Measurements from ENCODE around the gene INCA1. TPM values are rescaled to one million over a fixed set of nuclear protein-coding genes. Genes with fewer than 3 reads are reported as not detected.
A peak's percentile ranks its signal among the peaks of the same experiment; 100 is the strongest.
"Not testable (repeated sequence)": the region's sequence is repeated elsewhere in the genome, so short reads cannot be mapped to it uniquely, and the experiment has no call there.

INCA1 gene, protein sequence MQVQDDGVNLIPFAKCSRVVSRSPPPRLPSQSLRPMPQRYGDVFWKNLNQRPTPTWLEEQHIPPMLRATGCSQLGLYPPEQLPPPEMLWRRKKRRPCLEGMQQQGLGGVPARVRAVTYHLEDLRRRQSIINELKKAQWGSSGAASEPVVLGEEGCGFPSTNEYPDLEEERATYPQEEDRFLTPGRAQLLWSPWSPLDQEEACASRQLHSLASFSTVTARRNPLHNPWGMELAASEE
- total RNA-seq = 1.6 TPM

DNA sequence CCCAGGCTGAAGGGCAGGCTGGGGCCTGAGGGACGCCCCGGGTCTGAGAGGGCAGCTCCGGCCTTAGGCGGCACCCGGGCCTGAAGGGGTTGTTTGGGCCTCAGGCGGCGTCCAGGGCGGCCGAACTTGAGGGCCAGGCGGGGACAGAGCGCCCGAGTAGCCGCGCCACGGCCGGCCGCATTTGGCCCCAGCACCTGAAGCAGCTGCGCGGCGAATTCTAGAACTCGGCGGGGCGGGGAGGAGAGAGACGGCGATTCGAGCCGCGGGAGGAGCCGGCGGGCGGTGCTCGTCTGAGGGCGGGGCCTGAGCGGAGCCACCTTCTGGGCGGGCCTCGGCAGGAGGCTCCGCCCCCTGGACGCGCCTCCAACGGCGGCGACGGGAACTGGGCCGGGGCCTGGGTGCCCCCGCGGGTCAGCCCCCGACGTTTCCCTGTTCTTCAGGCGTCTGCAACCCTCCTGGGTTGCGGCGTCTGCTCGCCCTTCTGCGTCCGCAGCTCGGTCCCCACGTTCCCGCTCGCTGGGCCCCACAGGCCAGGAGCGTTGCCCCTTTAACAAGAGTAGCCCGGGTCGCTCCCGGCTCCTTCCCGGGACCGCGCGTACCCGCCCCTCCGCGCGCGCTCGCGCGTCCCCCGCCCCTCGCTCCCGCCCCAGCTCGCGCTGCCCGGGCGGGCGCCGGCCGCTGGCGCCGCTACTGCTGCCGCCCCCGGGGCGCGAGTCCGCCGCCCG, at the start of gene INCA1, which contains the start of gene KIF1C:
Gene INCA1, minus strand, starts transcription at position 221 of the 725 bp plus-strand sequence. CDS start 3,085 bp downstream, outside the sequence.
Gene KIF1C, plus strand, starts transcription at position 649 of the 725 bp plus-strand sequence. CDS start 2,297 bp downstream, outside the sequence.
- intact Hi-C loops (cut with DNase I) = no loop called here
- ATAC-seq = peak; percentile 97

DNA sequence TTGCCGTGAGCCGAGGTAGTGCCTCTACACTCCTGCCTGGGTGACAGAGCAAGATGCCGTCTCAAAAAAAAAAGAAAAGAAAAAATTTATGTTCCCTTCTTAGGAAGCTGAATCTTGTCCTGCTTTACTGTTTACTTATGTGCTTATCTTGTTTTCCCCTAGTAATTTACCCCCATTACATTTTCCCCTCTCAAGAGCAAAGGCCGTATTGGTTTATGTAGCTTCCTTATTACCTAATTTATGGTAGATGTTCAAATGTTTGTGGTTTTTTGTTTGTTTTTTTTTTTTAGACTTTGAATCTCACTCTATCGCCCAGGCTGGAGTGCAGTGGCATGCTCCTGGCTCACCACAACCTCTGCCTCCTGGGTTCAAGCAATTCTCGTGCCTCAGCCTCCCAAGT, 48.2 kb upstream of the INCA1 start:
- no peak for ATAC-seq
- intact Hi-C loops (cut with DNase I) = no loop called here

More for the DNA sequence above, at the start of gene INCA1, which contains the start of gene KIF1C:
- DNase-seq (ENCODE audit: low spot score) = peak; percentile 96

DNA sequence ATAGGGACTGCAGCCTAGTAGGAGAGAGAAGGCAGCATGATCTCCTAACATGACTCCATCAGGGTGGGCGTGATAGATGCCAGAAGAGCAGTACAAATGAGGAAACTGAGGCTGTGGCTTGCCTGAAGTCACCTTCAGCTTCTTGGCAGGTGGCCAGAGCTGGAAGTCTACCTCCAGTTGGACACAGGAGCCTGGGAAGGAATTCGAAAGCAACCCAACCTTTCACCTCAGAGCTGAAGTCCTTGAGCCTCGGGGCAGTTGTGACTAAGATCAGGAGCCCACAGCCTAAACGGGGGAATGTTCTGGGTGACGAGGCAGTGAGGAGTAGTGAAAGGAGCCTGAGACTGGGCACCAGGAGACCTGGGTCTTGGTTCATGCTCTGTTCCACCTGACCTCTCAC, 47.3 kb upstream of the INCA1 start:
- DNase-seq (ENCODE audit: low spot score) = no peak

More for the DNA sequence above, 48.2 kb upstream of the INCA1 start:
- DNase-seq (ENCODE audit: low spot score) = no peak

DNA sequence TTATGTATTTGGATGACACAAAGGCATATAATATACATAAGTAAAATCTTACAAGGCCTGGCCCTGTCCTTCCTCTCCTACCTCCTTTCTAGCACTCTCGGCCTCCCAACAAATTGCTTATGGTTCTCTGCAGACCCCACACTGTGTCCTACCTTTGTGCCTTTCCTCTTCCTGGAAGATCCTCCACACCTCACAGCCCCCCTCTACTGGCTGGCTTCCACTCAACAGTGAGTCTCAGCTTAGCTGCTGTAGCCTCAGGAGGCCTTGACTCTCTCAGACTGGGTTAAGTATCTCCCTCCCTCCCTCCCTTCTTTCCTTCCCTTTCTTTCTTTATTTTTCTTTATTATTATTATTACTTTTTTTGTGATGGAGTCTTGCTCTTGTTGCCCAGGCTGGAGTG, 46.2 kb upstream of the INCA1 start:
- ATAC-seq (no peak), DNase-seq (ENCODE audit: low spot score) (no peak)
- intact Hi-C loops (cut with DNase I) = no loop called here

More for the DNA sequence above, 47.3 kb upstream of the INCA1 start:
- ATAC-seq = no peak
- intact Hi-C loops (cut with DNase I) = no loop called here

DNA sequence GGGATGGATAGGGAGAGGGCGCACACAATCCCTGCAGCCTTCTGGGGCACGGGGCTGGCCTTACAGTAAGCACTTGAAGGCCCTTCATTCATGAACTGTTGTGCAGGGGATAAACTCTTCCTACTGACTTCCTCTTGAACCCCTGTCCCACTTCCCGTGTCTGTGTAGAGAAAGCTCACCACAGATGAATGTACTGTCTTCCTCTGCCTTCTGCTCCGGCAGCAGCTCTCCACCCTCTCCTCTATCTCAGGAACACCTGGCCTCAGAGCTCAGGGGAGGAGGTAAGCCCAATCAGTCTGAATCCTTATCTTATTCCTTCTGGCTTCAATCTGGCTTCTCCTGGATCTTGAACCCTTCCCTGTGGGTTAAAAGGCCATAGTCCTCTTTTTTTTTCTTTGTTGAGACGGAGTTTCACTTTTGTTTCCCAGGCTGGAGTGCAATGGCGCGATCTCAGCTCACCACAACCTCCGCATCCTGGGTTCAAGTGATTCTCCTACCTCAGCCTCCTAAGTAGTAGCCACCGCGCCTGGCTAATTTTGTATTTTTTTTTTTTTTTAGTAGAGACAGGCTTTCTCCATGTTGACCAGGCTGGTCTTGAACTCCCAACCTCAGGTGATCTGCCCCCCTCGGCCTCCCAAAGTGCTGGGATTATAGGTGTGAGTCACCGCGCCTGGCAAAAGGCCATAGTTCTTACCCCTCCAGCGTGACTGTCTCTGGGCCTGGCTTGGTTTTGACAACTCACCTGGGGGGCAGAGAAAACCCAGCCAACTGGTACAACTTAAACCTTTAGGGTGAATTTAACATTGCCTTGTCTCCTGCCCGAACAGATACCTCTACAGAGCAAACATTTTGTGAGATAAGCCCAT, 45.1 kb upstream of the INCA1 start:
- DNase-seq (ENCODE audit: low spot score) (no peak), ATAC-seq (no peak)
- intact Hi-C loops (cut with DNase I) = no loop called here

DNA sequence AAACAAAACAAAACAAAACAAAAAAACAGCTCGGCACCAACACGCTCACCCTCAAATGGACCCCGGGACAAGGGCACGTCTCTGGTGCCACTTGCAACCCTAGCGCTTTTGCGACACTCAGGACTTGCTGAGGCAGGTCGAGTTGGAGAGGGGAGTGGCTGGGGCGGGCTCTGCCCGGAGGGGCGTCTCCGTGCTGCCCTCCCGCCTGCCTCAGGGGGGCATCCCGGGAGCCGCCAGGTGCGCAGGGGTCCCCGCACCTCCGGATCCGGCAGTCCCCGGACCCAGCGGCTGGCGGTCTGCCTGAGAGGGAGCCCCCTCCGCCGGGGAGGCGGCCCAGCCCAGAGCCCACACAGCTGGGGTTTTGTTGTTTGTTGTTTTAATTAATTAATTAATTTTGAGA, 38.0 kb upstream of the INCA1 start, which contains the start of gene SLC52A1:
Gene SLC52A1, minus strand, starts transcription at position 112 of the 400 bp plus-strand sequence. CDS start 820 bp downstream, outside the sequence.
- intact Hi-C loops (cut with DNase I) = no loop called here
- no peak for ATAC-seq
- DNase-seq (ENCODE audit: low spot score) = no peak

DNA sequence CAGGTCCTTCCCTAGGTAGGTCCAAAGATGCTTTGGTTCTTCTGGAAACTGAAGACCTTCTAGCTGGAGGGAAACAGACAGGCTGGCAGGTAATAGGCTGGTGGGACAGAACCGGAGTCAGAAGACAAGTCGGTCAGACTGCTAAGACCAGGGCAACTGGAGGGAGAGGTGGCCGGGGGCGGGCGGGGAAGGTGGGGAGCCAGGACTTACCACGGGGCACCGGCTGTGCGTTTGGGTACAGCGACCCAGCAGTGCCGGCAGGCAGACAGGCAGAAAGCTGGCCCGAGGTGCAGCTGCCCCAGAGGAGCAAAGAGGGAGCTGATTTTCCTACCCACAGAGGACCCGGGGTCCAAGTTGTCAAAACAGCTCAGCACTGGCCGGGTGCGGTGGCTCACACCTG, 37.3 kb upstream of the INCA1 start:
- DNase-seq (ENCODE audit: low spot score) (no peak), ATAC-seq (no peak)
- intact Hi-C loops (cut with DNase I) = no loop called here

DNA sequence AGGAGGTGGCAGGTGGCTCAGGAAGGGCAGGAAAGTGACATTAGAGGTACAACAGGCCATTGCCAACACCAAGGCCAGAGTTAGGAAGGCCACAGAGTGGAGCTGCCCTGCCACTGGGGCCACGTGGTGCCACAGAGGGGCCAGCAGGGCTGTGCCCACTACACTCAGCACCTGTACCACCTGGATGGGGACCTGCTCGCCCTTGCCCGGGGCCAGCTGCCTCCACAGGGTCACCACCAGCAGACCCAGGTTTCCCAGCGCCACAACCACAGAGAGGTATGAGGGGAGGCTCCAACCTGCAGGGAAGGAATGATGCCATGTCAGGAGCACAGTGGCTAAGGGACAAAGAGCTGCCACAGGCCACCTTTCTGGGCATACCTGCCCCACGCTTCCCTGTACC, 36.7 kb upstream of the INCA1 start:
- intact Hi-C loops (cut with DNase I) = no loop called here
- no peak for ATAC-seq
- DNase-seq (ENCODE audit: low spot score) = no peak

DNA sequence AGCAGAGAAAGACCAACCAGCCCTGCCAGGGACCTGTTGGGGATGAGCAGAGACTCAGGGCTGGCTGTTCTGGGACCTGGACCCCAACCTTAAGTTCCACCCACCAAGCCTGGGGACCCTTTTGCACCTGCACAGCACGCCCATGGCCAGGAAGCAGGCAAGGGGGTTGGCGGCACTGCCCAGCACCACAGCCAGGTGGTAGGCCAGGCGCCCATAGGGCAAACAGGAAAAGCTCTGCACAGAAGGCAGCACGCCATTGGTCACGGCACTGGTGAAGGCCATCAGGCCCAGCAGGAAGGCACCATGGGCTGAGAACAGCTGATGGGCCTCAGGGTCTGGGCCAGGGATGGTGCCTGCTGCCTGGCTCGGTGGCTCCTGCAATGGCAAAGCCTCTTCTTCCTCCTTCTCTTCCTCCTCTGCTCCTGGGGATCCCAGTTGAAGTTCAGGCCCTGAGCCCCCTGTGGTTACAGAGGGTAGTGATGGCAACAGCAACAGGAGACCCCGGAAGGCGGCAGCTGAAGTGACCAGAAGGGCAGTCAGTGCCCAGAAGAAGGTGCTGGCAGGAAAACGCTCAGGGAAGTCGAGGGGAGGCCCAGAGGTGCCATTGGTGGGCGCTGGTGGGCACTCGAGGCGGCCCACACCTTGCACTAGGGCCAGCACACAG, 36.2 kb upstream of the INCA1 start:
- intact Hi-C loops (cut with DNase I) = no loop called here
- DNase-seq (ENCODE audit: low spot score) = no peak

DNA sequence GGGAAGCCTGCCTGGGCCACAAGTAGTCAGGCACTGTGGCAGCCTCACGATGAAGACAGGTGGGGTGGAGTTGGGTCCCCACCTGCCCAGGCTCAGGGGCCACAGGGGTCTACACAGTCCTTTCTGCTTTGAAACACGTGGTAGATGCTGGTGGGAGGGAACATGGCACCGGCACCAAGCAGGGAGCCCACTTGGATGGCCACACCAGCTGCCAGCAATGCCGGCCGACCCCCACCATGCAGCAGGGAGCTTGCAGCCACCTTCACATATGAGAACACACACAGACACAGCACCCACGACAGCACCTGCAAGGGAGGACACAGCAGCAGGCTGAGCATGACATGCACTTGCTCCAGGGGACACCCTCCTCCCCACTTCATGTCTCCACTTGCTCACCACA, 35.5 kb upstream of the INCA1 start:
- intact Hi-C loops (cut with DNase I) = no loop called here
- DNase-seq (ENCODE audit: low spot score) (no peak), ATAC-seq (no peak)

More for the DNA sequence above, 36.2 kb upstream of the INCA1 start:
- ATAC-seq = no peak

DNA sequence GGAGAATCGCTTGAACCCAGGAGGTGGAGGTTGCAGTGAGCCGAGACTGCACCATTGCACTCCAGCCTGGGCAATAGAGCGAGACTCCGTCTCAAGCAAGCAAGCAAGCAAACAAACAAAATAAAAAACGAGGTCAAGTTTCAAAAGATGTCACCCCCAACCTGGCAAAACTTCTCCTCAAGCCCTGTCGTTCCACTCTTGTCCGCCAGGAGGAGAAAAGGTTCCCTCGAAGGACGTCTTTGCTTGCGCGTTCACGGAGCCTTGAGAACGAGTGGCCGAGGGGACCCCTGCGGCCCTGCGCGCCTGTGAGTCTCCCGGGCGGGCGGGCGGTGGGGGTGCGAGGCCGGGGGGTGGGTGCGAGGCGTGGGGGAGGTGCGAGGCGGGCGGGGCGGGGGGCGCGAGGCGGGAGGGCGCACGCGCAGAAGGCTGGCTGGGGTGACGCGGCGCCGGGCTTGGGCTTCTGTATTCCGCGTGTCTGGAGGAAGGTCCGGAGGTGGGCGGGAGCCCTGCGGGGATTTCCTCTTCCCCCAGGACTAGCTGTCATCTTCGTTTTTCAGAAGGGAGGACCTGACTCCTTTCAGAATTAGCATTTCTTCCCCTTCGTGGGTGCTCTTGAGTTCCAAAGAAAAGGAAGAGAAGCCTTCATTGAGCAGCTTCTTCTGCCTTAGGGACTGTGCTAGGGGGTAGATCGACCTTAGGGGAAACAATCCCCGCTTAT, 34.2 kb upstream of the INCA1 start:
- ATAC-seq (peak; percentile 82), DNase-seq (ENCODE audit: low spot score) (peak; percentile 85)
- intact Hi-C loops (cut with DNase I) = no loop called here

DNA sequence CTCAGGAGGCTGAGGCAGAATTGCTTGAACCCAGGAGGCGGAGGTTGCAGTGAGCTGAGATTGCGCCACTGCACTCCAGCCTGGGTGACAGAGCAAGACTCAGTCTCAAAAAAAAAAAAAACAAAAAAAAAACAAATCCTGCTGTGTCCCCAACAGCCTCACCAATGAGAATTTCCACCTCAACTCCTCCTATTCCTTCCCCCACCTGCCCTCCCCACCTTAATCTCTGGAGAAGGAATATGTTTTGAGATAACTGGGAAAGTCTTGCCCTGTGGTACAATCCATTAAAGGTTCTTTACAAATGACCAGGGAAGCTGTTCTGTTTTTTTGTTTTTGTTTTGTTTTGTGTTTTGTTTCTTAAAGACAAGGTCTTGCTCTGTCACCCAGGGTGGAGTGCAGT, 32.8 kb upstream of the INCA1 start:
- intact Hi-C loops (cut with DNase I); DNase-seq (ENCODE audit: low spot score); ATAC-seq: not testable (repeated sequence)

DNA sequence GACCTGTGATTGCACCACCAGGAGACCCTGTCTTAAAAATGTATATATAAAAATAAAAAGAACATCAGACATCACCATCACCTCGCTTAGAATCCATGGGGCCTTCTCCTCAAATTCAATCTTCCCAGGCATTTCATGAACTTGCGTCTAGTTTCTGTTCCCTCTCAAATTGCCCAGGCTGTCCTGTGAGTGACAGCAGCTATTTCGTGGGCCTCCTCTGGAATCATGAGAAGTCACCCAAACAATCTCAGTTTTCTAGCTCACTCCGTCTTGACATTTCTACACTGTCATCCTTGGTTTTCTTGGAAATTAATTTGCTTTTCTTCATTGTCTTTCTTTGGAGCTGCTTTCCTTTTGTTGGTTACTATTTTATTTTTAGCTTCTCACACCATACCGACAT, 30.6 kb upstream of the INCA1 start:
- DNase-seq (ENCODE audit: low spot score) (no peak), ATAC-seq (no peak)
- intact Hi-C loops (cut with DNase I) = no loop called here

DNA sequence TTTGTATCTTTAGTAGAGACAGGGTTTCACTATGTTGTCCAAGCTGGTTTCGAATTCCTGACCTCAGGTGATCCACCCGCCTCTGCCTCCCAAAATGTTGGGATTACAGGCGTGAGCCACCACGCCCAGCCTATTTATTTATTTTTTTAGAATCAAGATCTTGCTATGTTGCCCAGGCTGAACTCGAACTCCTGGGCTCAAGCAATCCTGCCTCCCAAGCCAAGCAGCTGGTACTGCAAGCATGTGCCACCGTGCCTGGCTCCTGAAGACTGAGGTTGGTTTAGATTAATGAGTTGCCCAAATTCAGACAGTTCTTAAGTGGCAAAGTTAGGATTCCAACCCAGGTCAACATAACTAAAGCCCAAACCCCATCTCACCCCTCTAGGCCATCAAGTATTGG, 30.0 kb upstream of the INCA1 start:
- no peak for DNase-seq (ENCODE audit: low spot score)

DNA sequence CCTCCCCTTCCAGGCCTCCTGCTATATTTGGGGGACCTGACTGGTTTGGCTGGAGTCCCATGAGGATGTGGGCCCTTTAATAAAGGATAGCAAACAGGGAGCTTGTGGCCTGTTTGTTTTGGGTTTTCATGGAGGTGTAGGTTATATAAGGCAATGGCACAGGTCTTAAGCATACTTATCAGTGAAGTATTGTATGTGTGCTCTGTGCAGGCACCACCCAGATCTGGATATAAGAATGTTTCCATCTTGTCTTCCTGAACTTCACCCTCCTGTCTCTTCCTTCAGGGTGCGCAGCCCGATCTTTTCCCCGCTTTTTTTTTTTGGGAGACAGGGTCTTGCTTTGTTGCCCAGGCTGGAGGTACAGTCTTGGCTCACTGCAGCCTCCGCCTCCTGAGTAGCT, 27.3 kb upstream of the INCA1 start:
- intact Hi-C loops (cut with DNase I) = no loop called here
- no peak for DNase-seq (ENCODE audit: low spot score)
- no peak for ATAC-seq

More for the DNA sequence above, 30.0 kb upstream of the INCA1 start:
- intact Hi-C loops (cut with DNase I) = no loop called here
- no peak for ATAC-seq

DNA sequence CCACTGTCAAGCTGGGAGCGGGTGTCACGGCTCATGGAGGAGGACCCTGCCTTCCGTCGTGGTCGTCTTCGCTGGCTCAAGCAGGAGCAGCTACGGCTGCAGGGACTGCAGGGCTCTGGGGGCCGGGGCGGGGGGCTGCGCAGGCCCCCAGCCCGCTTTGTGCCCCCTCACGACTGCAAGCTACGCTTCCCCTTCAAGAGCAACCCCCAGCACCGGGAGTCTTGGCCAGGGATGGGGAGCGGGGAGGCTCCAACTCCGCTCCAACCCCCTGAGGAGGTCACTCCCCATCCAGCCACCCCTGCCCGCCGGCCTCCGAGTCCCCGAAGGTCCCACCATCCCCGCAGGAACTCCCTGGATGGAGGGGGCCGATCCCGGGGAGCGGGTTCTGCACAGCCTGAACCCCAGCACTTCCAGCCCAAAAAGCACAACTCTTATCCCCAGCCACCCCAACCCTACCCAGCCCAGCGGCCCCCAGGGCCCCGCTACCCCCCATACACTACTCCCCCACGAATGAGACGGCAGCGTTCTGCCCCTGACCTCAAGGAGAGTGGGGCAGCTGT, 26.3 kb upstream of the INCA1 start:
- ATAC-seq (peak; percentile 20), DNase-seq (ENCODE audit: low spot score) (no peak)
- intact Hi-C loops (cut with DNase I) = no loop called here

DNA sequence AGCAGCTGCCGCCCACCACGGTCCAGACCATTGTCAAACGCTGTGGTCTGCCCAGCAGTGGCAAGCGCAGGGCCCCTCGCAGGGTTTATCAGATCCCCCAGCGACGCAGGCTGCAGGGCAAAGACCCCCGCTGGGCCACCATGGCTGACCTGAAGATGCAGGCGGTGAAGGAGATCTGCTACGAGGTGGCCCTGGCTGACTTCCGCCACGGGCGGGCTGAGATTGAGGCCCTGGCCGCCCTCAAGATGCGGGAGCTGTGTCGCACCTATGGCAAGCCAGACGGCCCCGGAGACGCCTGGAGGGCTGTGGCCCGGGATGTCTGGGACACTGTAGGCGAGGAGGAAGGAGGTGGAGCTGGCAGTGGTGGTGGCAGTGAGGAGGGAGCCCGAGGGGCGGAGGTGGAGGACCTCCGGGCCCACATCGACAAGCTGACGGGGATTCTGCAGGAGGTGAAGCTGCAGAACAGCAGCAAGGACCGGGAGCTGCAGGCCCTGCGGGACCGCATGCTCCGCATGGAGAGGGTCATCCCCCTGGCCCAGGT, 24.9 kb upstream of the INCA1 start:
- intact Hi-C loops (cut with DNase I) = no loop called here
- ATAC-seq = no peak
- DNase-seq (ENCODE audit: low spot score) = no peak

Data from sciatic nerve (tissue), 2 donors.